HG03575 (cell line): ENCODE data around the gene B4GALT5.
"Not testable (repeated sequence)": the region's sequence is repeated elsewhere in the genome, so short reads cannot be mapped to it uniquely, and the experiment has no call there.

ENCODE experiments used
- ATAC-seq: cut with Tn5 transposase; IDR thresholded peaks from one replicate; pipeline ENCODE4 v1.9.1; 2021; ENCODE audit not compliant: unreplicated experiment, insufficient number of reproducible peaks, low FRiP score; ENCODE audit errors: extremely low read depth

B4GALT5 gene

DNA sequence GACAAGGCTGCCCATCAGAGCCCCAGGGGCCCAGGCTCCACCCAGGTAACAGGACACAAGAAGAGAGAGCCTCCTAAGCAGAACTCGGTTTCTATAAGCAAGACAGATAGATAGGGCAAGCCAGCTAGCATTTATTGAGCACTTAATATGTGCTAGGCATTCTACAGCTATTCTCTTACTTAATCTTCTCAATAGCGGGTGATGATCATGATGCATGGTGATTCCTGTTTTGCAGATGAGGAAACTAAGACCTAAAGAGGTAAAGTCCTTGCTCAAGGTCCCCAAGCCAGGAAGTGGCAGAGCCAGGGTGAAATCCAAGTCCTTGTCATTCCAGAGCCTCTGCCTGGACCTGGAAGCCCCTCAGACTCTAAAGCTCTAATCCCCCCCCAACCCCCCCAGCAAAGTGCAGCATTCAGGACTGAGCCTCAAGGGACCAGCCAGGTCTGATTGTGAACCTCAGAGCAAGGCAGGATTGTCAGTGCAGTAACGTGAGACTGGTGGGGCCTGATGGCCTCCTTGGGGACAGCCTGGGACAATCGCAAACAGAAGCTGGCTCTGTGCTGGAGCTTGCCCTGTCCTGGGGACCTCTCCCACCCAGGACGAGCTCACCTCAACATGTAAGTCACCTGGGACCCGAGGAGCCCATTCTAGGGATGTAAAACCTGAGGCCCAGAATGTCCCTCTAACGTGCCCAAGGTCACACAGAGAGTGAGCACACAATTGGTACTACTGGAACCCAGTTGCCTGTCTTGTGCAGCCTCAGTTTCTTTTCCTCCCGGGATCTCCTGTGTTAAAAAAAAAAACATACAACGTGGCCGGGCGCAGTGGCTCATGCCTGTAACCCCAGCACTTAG lies 97.3 kb downstream of the B4GALT5 start:
- ATAC-seq: no peak

DNA sequence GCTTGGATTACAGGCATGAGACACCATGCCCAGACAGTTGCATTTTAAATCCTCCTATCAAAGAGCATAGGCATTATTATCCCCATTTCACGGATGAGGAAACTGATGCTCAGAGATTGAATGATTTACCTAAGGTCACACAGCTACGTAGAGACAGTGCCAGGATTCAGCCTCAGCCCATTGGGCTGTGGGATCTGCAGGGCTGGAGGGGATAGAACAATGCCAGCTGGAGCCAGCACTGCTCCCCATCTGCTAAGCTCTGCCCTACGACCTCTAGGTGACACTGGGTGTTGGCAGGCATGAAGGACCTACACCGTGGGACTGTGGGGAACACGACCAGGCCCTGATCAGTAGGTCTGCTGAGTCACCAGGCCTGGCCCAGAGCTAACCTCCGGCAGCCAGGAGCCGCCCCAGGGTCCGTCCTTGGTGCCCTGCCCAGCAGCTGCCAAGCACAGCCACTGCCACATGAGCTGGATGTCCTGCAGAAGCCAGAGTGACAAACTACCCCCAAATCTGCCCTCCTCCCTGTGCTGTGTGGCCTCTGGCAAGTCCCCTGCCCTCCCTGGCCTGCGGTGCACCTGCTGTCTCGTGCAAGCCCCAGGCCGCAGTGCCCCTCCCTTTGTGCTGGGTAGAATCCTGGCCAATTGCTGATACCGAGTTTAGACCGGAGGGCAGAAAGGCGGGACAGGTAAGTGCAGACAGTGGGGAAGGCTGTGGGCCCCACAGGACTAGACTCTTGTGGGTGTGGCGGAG lies 98.1 kb downstream of the B4GALT5 start:
- ATAC-seq: no peak

DNA sequence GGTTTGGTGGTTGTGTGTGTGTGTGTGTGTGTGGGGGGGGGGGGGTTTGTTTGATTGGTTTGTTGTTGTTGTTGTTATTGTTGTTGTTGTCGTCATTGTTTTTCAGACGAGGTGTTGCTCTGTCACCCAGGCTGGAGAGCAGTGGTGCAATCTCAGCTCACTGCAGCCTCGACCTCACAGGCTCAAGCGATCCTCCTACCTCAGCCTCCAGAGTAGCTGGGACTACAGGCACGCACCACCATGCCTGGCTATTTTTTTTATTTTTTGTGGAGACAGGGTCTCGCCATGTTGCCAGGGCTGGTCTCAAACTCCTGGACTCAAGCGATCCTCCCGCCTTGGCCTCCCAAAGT lies 98.7 kb downstream of the B4GALT5 start:
- not testable (repeated sequence) for ATAC-seq

DNA sequence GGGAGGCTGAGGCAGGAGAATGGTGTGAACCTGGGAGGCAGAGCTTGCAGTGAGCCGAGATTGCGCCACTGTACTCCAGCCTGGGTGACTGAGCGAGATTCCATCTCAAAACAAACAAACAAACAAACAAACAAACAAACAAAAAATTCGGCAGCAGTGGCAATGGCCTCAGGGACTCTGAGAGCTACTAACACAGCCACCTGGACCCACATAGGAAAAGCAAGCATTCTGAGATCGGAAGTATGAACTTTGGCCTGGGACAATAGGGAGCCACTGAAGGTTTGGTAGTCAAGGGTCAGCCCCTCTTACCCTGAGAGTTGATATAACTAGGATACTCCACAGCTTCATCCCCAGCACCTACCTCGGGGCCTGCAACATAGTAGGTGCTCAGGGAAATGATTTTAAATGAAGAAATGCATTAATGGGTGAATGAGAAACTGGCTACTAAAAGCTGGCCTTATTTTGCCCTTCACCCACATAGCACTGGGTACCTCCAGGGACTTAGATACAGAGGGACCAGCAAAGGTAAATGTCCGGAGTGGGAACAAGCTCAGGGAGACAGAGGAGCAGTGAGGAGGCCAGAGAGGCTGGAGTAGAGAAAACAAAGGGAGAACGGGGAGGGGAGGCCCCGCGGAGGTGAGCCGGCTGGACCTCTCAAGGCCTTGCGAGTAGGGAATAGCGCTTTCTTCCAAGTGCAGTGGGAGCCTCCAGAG lies 99.2 kb downstream of the B4GALT5 start:
- no peak for ATAC-seq

DNA sequence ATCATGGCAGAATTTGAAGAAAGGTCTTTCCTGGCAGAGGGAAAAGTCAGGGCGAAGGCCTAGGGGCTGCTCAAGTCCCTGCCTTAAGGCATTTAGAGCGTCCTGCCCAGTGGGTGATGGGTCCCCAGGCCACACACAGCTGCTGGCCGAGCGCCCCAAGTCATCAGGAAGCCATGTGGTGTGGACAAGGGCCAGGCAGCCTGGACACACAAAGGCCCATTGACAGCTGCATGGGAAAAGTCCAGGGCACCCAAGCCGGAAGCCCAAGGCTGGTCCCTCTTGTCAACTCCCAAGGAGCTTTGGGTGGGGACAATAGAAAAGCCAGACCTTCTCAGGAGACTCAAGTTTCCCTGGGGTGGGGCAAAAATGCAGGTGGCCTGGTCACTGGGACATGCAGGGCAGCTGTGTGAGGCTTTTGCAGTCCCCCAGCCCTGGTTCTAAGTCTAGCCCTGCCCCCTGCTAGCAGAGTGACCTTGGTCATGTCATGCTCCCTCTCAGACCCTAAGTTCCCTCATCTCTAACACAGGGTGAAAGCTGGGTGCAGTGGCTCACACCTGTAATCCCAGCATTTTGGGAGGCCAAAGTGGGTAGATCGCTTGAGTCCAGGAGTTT lies 101.4 kb downstream of the B4GALT5 start:
- ATAC-seq: no peak

DNA sequence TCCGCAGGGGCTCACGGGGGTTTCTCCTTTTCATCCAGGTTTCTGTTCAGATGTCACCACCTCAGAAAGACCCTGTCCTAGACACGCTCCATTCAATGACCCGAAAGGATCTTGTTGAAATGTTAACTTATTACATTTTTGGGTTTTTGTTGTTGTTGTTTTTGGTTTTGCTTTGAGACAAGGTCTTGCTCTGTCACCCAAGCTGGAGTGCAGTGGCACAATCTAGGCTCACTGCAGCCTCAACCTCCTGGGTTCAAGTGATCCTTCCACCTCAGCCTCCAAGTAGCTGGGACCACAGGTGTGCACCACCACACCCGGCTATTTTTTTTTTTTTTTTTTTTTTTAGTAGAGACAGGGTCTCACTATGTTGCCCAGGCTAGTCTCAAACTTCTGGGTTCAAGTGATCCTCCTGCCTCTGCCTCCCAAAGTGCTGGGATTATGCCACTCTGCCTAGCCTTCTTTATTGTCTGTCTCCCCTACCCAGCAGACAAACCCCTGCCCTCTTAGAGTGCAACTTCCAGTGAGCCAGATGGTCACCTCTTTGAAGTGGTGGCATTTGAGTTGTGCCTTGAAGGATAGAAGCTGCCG lies 102.0 kb downstream of the B4GALT5 start:
- ATAC-seq: not testable (repeated sequence)

DNA sequence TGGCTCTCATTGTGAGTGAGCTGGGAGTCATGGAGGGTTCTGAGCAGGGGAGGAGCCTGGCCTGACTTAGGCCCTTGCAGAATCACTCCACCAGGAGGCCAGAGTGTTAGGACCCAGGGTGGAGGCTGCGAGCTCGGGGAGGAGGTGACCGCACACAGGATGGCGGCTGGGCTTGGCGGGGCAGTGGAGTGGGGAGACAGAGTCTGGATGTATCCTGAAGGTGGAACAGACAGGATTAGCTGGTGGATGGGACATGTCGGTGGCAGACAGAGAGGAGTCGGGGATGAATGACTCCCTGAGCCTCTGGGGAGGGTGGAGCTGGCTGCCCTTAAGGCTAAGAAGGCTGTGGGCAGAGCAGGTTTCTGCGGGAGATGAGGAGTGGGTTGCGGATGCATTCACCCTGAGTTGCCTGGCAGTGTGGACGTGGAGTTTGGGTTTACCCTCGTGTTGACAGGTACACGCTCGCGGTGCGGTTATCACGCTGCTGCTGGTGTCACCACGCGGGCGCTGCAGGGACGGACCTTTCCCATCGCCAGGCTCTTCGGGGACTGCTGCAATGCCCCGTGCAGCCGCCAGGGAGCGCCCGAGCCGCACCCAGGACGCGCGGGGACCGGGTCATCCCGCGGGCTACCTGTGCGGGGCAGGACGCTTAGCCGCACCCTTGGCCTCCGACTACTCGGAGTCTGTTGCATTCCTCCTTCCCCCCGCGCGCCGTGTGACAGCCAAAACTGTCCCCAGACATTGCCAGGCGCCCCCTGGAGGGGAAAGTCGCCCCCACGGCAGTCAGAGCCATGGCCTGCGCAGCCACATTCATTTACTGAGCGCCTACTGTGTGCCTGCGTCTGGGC lies 102.8 kb downstream of the B4GALT5 start:
- ATAC-seq: no peak

DNA sequence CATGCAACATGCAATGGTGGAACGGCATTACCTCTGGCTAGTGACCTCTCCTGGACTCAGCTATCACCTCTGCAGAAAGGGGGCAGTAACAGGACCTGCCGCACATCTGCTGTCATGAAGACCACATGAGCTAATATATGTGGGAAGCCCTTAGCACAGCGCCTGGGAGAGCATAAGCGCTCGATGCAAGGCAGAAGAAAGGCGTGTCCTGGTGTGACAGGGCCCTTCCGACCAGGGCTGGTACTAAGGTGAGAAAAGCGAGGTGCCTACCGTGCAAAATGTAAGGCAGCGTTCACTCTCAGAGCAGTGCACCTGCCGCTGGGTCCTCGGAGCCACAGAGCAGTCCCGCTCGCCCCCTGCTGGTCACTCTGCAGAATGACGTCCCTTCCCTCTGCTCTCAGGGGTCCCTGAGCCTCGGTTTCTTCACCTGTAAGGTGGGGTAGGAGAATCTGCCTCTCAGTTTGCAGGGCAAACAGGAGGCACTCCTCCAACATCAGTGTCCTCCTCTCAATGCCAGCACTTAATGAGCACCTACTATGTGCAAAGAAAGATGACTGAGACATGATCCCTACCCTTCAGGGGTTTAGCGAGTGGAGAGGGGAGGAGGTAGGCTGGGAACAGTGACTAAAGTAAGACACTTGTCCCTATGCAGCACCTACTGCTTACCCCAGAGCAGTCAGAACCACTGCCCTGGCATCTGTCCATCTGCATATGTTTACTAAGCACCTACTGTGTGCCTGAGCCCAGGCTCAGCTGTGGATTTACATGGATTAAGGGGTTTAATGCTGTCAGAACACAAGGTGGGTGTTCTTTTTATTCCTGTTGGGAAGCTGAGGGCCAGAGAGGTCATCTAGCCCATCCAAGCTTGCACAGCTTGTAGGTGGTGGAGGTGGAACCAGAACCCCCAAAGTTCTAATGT lies 104.7 kb downstream of the B4GALT5 start:
- no peak for ATAC-seq

DNA sequence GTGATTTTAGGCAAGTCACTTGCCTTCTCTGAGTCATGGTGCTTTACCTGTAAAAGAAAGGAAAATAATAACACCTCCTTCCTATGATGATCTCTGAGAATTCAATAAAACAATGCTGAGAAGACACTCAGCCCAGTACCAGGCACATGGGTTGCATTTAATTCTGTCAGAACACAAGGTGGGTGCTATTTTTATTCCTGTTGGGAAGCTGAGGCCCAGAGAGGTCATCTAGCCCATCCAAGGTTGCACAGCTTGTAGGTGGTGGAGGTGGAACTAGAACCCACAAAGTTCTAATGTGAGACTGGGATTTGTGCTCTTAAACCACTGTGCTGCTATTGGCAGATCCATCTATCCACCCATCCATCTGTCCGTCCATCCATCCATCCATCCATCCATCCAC lies 106.1 kb downstream of the B4GALT5 start:
- no peak for ATAC-seq

DNA sequence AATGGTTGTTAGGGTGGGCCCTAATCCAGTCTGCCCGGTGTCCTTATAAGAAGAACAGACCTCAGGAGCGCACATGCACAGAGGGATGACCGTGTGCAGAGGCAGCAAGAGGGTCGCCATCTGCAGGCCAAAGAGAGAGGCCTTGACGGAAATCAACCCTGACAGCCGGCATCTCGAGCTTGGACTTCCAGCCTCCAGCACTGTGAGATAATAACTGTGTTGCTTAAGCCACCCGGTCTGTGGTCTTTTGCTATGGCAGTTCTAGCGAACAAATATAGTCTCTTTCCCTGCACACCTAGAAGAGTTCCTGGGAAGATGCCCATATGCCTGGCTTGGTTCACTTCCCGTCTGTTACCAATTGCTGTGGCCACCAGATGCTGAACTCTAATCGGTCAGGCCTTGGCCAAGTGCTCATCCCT lies 110.5 kb downstream of the B4GALT5 start:
- no peak for ATAC-seq

DNA sequence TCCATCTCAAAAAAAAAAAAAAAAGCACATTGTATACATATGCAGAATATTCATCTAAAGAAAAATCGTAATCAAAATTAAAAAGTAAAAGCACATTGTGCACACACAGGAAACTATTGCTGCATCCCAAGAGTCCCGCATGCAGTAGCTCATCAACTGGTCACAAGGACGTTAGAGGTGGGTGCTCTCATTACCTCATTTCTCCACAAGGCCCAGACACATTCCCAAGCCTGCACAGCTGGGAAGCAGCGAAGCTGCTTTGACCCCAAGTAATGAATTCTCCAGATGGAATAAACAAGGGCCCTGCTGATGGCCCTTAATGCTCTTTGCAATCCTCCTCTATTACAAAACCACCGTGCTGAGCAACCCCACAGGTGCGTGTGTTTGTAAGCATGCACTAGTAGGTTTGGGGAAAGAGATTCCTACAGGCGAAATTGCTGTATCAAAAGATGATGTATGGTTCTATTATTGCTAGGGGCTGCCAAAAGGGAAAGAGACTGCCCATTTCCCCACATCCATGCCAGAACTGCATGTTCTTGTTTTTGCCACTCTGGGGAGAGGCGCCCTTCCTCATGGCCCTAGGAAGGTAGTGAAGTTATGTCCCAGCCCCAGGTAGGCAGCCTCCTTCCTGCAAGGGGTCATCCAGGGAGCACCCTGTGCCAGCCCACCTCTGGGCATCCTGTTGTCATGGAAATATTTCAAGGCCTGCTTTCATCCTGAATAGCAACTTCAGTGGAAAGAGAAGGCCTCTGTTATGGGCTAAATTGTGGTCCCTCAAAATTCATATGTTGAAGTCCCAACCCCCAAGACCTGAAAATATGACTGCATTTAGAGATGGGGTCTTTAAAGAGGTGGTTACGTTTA lies 111.1 kb downstream of the B4GALT5 start:
- no peak for ATAC-seq

DNA sequence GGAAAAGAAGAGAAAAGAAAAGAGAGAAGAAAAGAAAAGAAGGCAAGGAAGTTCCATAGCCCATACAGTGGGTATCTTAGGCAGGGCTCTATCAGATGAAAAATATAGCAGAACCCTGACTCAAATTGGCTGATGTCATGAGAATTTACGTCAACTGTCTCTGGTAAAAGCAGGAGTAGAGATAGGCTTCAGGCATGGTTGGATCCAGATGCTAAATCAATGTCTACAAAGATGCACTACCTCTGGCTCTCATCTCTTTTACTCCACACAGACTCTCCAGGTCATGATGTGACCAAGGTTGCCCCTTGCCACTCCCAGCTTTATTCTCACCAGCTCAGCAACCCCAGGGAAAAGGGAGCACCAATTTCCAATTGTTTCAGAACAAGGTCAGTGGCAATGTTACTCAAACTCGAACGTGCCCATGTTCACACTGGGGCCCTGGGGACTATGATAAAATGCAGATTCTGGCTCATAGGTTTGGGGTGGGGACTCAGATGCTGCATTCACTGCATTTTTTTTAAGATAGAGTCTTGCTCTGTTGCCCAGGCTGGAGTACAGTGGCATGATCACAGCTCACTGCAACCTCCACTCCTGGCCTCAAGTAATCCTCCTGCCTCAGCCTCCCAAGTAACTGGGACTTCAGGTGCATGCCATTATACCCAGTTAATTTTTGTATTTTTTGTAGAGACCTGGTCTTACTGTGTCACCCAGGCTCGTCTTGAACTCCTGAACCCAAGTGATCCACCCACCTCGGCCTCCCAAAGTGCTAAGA lies 112.3 kb downstream of the B4GALT5 start:
- no peak for ATAC-seq

DNA sequence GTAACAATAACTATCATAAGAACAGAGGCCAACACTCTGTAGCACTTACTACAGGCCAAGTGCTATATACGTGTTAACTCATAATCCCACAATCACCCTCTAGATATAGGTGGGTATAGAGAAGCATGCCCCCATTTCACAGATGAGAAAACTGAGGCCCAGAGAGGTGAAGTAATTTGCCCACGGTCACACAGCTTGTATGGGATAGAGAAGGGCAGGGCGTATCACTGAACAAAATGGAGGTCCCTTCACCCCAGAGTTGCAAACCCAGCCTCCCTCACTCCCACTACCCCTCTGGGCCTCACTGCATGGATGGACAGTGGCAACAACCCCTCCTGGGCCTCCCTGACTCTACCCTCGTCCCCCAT lies 113.9 kb downstream of the B4GALT5 start:
- ATAC-seq: no peak

DNA sequence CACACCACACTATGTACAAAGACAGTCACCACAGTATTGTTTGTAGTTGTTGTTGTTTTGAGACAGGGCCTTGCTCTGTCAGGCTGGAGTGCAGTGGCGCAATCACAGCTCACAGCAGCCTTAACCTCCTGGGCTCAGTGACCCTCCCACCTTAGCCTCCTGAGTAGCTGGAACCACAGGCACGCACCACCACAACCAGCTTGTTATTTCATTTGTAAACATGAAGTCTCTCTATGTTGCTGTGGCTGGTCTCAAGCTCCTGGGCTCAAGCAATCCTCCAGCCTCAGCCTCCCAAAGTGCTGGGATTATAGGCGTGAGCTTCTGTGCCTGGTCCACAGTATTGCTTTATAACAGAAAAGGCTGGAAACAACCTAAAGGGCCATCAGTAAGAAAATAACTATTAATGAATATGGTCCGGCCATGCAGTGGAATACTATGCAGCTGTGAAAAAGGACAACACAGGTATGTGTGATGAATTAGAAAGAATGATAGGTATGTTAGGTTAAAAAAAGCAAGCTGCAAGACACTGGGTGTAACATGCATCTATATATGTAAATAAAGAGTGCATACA lies 115.8 kb downstream of the B4GALT5 start:
- no peak for ATAC-seq

DNA sequence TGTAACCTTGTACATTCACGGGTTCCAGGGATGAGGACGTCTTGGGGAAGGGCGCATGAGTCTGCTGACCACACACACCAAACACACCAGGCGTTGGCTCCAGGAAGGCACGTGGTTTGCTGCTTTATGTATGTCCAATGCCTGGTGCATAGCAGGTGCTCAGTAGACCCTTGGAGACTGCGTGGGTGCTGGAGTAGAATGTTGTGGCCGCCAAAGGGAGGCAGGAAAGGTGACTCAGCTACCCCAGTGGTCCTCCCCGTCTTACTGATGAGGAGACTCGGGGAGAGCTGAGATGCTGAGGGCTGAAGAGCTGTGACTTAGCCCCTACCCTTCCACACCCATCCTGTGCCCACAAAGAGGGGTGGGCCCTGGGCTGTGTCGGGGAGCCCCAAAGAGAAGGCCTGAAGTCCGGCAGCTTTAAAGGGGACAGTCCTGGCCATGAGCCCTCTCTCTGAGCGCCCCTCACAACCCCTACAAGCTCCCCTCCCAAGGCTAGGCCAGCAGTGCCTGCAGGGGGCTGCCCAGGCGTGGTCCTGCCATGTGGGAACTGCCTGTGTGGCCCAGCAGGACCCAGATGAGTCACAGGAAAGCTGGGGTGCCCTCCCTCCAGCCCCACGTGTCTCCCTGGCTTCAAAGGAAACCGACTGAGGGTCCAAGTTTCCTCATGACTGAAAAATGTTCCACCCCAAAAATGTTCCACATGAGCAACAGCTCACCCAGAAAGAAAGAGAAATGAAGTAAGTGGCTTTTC lies 117.7 kb downstream of the B4GALT5 start:
- ATAC-seq: no peak
